Skeletal muscle cell (primary cell): ENCODE data around the gene KLHL29.

Experiments
- DNase-seq: peaks from one replicate; pipeline ENCODE4 v3.0.0-alpha.2; 2010; ENCODE audit warnings: low read depth
- H3K4me3 ChIP-seq: 2 replicates; pipeline ENCODE4 v1.5.1; 2011; ENCODE audit warnings: low read depth, mild to moderate bottlenecking, control low read depth, low read length, moderate library complexity

The KLHL29 gene

GRCh38 chr2:23418056-23418455 lies 33.1 kb downstream of the KLHL29 start:
- H3K4me3 ChIP-seq, result no peak overlapping the region
- DNase-seq, result no peak

GRCh38 chr2:23418461-23418911 lies 33.5 kb downstream of the KLHL29 start:
- DNase-seq, result peak; percentile 79
- no peak overlapping the region for H3K4me3 ChIP-seq

- no peak overlapping the region for H3K4me3 ChIP-seq
- DNase-seq, result no peak
These were observed 34.5 kb downstream of the KLHL29 start for GRCh38 chr2:23419171-23420090.

- H3K4me3 ChIP-seq, result no peak overlapping the region
These were observed 35.3 kb downstream of the KLHL29 start for GRCh38 chr2:23420091-23420839.

GRCh38 chr2:23420840-23421476 lies 36.0 kb downstream of the KLHL29 start:
- H3K4me3 ChIP-seq, result no peak overlapping the region
- no peak for DNase-seq

More at GRCh38 chr2:23420091-23420839, 35.3 kb downstream of the KLHL29 start:
- DNase-seq, result no peak

GRCh38 chr2:23422089-23423061 lies 37.4 kb downstream of the KLHL29 start:
- H3K4me3 ChIP-seq, result no peak overlapping the region
- DNase-seq, result no peak

- no peak overlapping the region for H3K4me3 ChIP-seq
- DNase-seq, result no peak
These were observed 38.3 kb downstream of the KLHL29 start for GRCh38 chr2:23423062-23423872.

GRCh38 chr2:23423873-23424680 lies 39.1 kb downstream of the KLHL29 start:
- DNase-seq, result no peak
- no peak overlapping the region for H3K4me3 ChIP-seq

GRCh38 chr2:23425338-23425871 lies 40.4 kb downstream of the KLHL29 start:
- no peak overlapping the region for H3K4me3 ChIP-seq
- DNase-seq, result no peak

GRCh38 chr2:23425885-23426262 lies 40.9 kb downstream of the KLHL29 start:
- DNase-seq, result peak; percentile 58

GRCh38 chr2:23426263-23426905 lies 41.4 kb downstream of the KLHL29 start:
- no peak overlapping the region for H3K4me3 ChIP-seq
- DNase-seq, result peak; percentile 60

More at GRCh38 chr2:23425885-23426262, 40.9 kb downstream of the KLHL29 start:
- H3K4me3 ChIP-seq, result no peak overlapping the region

GRCh38 chr2:23427350-23427749 lies 42.4 kb downstream of the KLHL29 start:
- no peak overlapping the region for H3K4me3 ChIP-seq
- DNase-seq, result no peak

GRCh38 chr2:23427976-23428375 lies 43.0 kb downstream of the KLHL29 start:
- DNase-seq, result no peak
- no peak overlapping the region for H3K4me3 ChIP-seq

- H3K4me3 ChIP-seq, result no peak overlapping the region
- no peak for DNase-seq
These were observed 44.1 kb downstream of the KLHL29 start for GRCh38 chr2:23429036-23429435.

- H3K4me3 ChIP-seq, result no peak overlapping the region
- peak; percentile 84 for DNase-seq
These were observed 45.3 kb downstream of the KLHL29 start for GRCh38 chr2:23430263-23430662.

GRCh38 chr2:23432531-23432930 lies 47.6 kb downstream of the KLHL29 start:
- DNase-seq, result no peak
- H3K4me3 ChIP-seq, result no peak overlapping the region

- no peak for DNase-seq
- H3K4me3 ChIP-seq, result no peak overlapping the region
These were observed 48.3 kb downstream of the KLHL29 start for GRCh38 chr2:23433282-23433681.
